Activated T-helper 17 cell treated with anti-CD3 and anti-CD28 coated beads, Interleukin-2, amount 50 U/mL, for 72 hours (primary cell): Measurements from ENCODE around the gene WDR1. TPM values are rescaled to one million over a fixed set of nuclear protein-coding genes. Genes with fewer than 3 reads are reported as not detected.

ENCODE experiments used
- ATAC-seq: fragments of 150-1000 bp; cut with Tn5 transposase; replicated peaks from 2 replicates; pipeline ENCODE4 v1.10.0; 2021; ENCODE audit warnings: mild to moderate bottlenecking, moderate library complexity
- H3K27ac Mint-ChIP-seq: one replicate; pipeline ENCODE4 v1.8.0; 2022; ENCODE audit warnings: mixed read lengths
- H3K27me3 Mint-ChIP-seq: one replicate; pipeline ENCODE4 v1.8.0; 2022; ENCODE audit warnings: mixed read lengths
- H3K36me3 Mint-ChIP-seq: one replicate; pipeline ENCODE4 v1.8.0; 2022; ENCODE audit warnings: low read depth, mild to moderate bottlenecking, mixed read lengths
- H3K4me1 Mint-ChIP-seq: one replicate; pipeline ENCODE4 v1.8.0; 2022; ENCODE audit warnings: mixed read lengths
- H3K4me3 Mint-ChIP-seq: one replicate; pipeline ENCODE4 v1.8.0; 2022; ENCODE audit warnings: mild to moderate bottlenecking, mixed read lengths
- H3K9me3 Mint-ChIP-seq: one replicate; pipeline ENCODE4 v1.8.0; 2022; ENCODE audit warnings: mixed read lengths
- total RNA-seq, 2 donors: library from RNA; stranded (reverse); gene quantifications; one replicate each; pipeline ENCODE4 v1.2.3, GENCODE V29; 2022

The WDR1 gene
- total RNA-seq, 2 donors from 2014 or later = 401 to 630 TPM

DNA sequence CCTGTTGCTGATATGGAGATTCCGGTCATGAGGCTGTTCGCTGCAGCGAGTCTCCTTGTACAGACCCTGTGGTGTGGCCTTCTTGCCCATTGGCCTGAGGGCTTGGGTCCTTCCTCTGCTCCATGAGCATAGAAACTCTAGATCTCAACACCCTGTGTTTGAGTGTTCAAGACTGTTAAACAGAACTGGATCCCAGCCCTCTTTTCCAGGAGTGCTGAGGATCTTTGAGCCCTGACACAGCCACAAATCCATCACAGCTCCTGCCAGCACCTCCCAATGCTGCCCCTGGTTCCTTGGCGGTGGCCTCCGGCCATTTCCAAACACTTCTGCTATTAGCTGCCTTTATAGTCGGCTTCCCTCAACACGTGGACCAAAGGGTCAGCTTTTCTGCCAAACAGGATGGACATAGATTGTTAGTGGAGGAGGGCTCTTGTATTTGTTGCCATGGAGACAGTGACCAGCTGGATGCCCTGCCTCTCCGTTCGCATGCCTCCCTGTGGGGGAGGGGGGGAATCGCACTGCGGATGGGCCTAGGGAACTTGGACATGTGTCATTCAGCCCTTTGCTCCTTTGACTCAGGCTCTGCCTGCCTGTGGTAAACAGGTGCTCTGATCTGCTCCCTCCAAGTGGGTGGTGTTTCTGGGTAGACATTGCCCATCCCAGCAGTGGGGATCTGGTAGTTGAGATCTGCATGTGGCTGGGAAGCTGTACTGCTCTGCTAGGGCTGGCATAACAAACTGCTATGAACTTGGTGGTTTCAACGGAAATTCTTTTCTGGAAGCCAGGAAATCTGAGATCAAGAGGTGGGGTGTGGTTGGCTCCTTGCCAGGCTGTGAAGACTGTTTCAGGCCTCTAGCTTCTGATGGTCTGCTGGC lies 6.9 kb upstream of the WDR1 start:
- ATAC-seq = peak; percentile 79
- H3K9me3 Mint-ChIP-seq = no peaks in the 10 kb centered on the region
- no peak overlapping the region for H3K4me3 Mint-ChIP-seq
- H3K27me3 Mint-ChIP-seq = no peaks in the 10 kb centered on the region
- peak overlapping the region; percentile 44 for H3K27ac Mint-ChIP-seq
- no peaks in the 10 kb centered on the region for H3K36me3 Mint-ChIP-seq
- peaks cover 5% of the 10 kb centered on the region for H3K4me1 Mint-ChIP-seq

DNA sequence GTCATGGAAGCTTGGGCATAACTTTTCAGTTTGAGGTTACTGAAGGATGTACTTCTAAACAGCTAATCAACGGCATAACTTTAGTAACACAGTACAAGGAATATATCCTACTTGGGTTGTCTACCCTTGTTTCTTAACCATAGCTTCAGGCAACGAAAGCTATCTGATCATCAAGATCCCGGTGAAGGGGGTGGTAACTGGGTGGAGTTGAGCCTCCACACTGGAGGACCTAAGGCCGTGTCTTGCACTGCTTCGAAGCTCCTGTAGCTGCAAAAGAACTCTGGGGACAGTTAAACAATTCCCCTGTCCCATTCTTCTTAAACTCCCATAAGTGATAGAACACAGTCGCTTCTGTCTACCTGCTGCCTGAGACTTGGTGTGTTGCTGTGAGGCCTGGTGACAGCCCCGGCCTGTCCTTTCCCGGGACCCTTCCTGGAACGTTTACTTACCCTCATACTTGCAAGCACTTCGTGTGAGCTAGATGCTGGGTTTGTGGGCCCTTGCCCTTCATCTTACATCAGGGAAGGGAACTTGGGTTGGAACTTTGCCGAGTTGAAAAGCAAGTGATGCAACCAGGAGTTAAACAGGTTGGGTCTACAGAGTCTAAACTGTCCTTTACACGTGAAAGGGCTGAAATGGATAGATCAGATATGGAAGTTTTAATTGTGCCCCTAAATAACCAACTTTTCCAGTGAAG lies 5.8 kb upstream of the WDR1 start:
- Mint-ChIP-seq H3K27ac (no peak overlapping the region), H3K4me1 (peaks cover 16% of the 10 kb centered on the region), H3K36me3 (peaks cover 9% of the 10 kb centered on the region), H3K27me3 (no peaks in the 10 kb centered on the region), H3K9me3 (no peaks in the 10 kb centered on the region), H3K4me3 (no peak overlapping the region)
- no peak for ATAC-seq

DNA sequence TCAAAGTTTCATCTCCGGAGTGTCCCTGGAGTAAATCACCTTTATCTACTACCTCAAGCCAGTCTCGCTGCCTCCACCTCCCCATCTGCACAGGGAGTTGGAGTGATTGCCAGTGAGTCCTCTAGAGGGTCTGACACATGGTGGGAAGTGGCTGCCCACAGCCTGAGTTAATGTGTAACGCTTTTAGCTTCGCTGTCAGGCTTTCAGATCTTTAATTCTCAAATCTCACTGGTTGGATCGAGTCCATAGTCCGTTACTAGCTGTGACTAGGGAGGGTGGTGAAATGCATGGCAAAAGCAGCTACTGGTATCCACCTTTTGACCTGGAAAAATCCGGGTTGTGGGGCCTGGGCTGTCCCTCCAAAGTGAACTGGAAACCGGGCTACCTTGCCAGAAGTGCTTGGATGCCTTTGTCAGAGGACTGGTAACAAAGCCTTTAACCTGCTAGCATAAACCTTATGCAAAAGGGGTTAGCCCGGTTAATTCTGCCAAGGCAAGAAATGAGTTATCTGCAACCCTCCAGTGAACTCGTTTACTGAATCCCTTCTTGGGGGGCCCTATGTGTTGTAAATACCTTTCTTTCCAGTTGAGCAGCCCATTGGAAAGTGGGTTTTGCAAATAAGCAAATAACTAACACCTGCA lies 5.1 kb upstream of the WDR1 start:
- peaks cover 16% of the 10 kb centered on the region for H3K36me3 Mint-ChIP-seq
- no peaks in the 10 kb centered on the region for H3K27me3 Mint-ChIP-seq
- ATAC-seq = no peak
- H3K9me3 Mint-ChIP-seq = no peaks in the 10 kb centered on the region
- H3K27ac Mint-ChIP-seq = no peak overlapping the region
- H3K4me3 Mint-ChIP-seq = no peak overlapping the region
- peaks cover 21% of the 10 kb centered on the region for H3K4me1 Mint-ChIP-seq

- no peak for ATAC-seq
- Mint-ChIP-seq H3K9me3 (no peaks in the 10 kb centered on the region), H3K27me3 (no peaks in the 10 kb centered on the region), H3K36me3 (peaks cover 17% of the 10 kb centered on the region), H3K4me1 (peaks cover 21% of the 10 kb centered on the region), H3K27ac (no peak overlapping the region), H3K4me3 (no peak overlapping the region)
Measured at GRCh38 chr4:10120943-10121567, 4.5 kb upstream of the WDR1 start.

GRCh38 chr4:10119773-10120172 lies 3.2 kb upstream of the WDR1 start:
- Mint-ChIP-seq H3K9me3 (no peaks in the 10 kb centered on the region), H3K36me3 (peaks cover 30% of the 10 kb centered on the region), H3K27ac (no peak overlapping the region), H3K4me3 (no peak overlapping the region), H3K4me1 (peaks cover 21% of the 10 kb centered on the region), H3K27me3 (no peaks in the 10 kb centered on the region)
- ATAC-seq = no peak

DNA sequence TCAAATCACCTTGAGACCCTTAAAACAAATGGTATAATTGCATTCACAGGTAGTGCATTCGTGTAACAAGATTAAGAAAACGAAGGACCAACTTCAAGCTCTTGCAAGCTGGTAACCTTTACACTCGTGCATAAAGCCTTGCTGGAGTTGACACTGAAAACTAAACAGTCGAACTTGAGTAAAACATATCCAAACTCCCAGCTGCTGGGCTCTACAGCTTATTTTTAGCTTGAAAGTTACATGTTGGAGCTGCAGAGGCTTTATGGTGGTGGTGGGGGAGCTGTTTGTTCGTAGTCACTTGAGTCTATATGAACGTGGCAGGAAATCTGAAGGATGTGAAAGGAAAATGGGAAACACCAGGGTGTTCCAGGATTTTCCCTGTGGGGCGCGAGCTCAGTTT lies 2.7 kb upstream of the WDR1 start:
- no peak for ATAC-seq
- peaks cover 21% of the 10 kb centered on the region for H3K4me1 Mint-ChIP-seq
- peak overlapping the region; percentile 98 for H3K4me3 Mint-ChIP-seq
- no peaks in the 10 kb centered on the region for H3K27me3 Mint-ChIP-seq
- no peaks in the 10 kb centered on the region for H3K9me3 Mint-ChIP-seq
- no peak overlapping the region for H3K27ac Mint-ChIP-seq
- peaks cover 35% of the 10 kb centered on the region for H3K36me3 Mint-ChIP-seq

GRCh38 chr4:10118048-10119004 lies 1.7 kb upstream of the WDR1 start:
- Mint-ChIP-seq H3K9me3 (no peaks in the 10 kb centered on the region), H3K4me1 (peaks cover 30% of the 10 kb centered on the region), H3K36me3 (peaks cover 45% of the 10 kb centered on the region), H3K27ac (peak overlapping the region; percentile 100), H3K27me3 (no peaks in the 10 kb centered on the region), H3K4me3 (peak overlapping the region; percentile 98)
- no peak for ATAC-seq

DNA sequence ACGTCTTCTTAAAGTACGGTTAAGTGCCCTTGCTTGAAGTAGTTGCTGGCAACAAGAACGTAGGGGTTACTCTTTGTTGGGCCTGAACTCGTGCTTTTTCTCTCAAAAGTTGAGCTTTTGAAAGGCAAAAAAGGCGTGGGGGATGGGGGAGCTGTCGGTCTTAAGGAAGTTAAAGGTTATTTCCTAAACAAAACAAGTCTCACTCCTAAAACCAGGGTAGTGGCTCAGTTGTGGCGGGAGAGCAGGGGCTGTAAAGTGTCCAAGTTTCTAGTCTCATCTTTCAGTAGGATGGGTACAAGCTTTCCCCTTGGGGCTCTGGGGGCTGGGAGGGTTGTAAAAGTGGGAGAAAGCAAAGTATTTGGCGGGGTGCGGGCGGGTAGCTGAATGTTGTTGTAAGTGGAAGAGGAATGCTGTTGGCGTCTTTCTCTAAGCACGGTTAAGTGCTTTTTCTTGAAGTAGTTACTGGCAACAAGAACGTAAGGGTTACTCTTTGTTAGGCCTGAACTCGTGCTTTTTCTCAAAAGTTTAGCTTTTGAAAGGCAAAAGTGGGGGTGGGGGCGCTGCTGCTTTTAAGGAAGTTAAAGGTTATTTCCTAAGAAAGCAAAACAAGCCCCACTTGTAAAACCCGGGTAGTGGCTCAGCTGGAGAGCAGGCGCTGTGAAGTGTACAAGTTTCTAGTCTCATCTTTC lies 904 bp upstream of the WDR1 start:
- no peaks in the 10 kb centered on the region for H3K9me3 Mint-ChIP-seq
- peak overlapping the region; percentile 98 for H3K4me3 Mint-ChIP-seq
- H3K27ac Mint-ChIP-seq = peak overlapping the region; percentile 100
- H3K4me1 Mint-ChIP-seq = peaks cover 38% of the 10 kb centered on the region
- peaks cover 53% of the 10 kb centered on the region for H3K36me3 Mint-ChIP-seq
- no peaks in the 10 kb centered on the region for H3K27me3 Mint-ChIP-seq
- ATAC-seq = no peak

DNA sequence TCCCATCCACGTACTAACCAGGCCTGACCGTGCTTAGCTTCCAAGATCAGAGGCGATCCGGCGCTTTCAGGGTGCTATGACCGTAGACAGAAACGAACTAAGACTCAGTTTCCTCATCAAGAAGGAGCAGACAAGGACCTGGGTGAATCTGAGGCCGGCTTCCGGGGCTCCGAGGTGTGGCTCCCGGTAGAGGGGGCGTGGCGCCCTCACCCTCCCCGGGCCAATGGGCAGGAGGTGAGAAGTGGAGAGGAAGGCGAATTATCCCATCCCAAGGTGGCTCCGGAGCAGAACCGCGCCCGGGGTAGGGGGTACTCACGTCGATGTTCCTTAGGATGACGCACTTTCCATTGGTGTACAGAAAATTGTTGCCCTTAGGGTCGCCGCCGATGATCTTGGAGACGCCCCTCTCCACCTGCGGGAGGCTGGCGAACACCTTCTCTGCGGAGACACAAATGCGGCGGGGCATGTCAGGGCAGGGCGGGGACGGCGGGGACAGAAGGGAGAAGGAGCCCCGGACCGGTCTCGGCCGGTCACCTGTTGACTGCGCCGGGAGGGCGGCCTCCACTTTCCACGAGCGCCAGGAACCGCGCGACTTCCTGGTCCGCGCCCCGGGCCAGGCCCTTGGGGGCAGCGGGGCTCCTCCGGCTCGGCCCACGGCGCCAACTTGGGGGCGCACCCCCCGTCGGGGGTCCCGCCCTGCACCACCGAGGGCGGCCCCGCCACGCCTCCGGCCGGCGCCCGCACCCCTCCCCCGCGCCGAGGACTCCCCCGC lies 616 bp downstream of the WDR1 start:
- Mint-ChIP-seq H3K36me3 (peaks cover 68% of the 10 kb centered on the region), H3K9me3 (no peaks in the 10 kb centered on the region), H3K4me3 (peak overlapping the region; percentile 93), H3K4me1 (peaks cover 51% of the 10 kb centered on the region), H3K27me3 (no peaks in the 10 kb centered on the region), H3K27ac (peak overlapping the region; percentile 91)
- ATAC-seq = peak; percentile 69

GRCh38 chr4:10115271-10115796 lies 1.3 kb downstream of the WDR1 start:
- H3K4me1 Mint-ChIP-seq = peaks cover 55% of the 10 kb centered on the region
- H3K27me3 Mint-ChIP-seq = no peaks in the 10 kb centered on the region
- H3K27ac Mint-ChIP-seq = peak overlapping the region; percentile 91
- peak overlapping the region; percentile 93 for H3K4me3 Mint-ChIP-seq
- peaks cover 75% of the 10 kb centered on the region for H3K36me3 Mint-ChIP-seq
- ATAC-seq = no peak
- no peaks in the 10 kb centered on the region for H3K9me3 Mint-ChIP-seq

- H3K4me1 Mint-ChIP-seq = peaks cover 62% of the 10 kb centered on the region
- peaks cover 82% of the 10 kb centered on the region for H3K36me3 Mint-ChIP-seq
- no peak for ATAC-seq
- no peaks in the 10 kb centered on the region for H3K9me3 Mint-ChIP-seq
- H3K27me3 Mint-ChIP-seq = no peaks in the 10 kb centered on the region
- peak overlapping the region; percentile 91 for H3K27ac Mint-ChIP-seq
- H3K4me3 Mint-ChIP-seq = peak overlapping the region; percentile 93
Measured at GRCh38 chr4:10114607-10115006, 2.0 kb downstream of the WDR1 start.

GRCh38 chr4:10114147-10114546 lies 2.5 kb downstream of the WDR1 start:
- peaks cover 87% of the 10 kb centered on the region for H3K36me3 Mint-ChIP-seq
- no peaks in the 10 kb centered on the region for H3K27me3 Mint-ChIP-seq
- H3K9me3 Mint-ChIP-seq = no peaks in the 10 kb centered on the region
- peak overlapping the region; percentile 93 for H3K4me3 Mint-ChIP-seq
- peaks cover 66% of the 10 kb centered on the region for H3K4me1 Mint-ChIP-seq
- H3K27ac Mint-ChIP-seq = peak overlapping the region; percentile 79
- ATAC-seq = no peak
